SU-DHL-6 (cell line): ENCODE data around the gene PIPOX.
"Not testable (repeated sequence)": the region's sequence is repeated elsewhere in the genome, so short reads cannot be mapped to it uniquely, and the experiment has no call there.

Experiments
- H2AFZ ChIP-seq: fragments of 200-600 bp; sonication (generic); 2 replicates; pipeline ENCODE4 v1.6.1; 2014; ENCODE audit warnings: low read depth, mild to moderate bottlenecking, moderate library complexity, mixed read lengths, antibody characterized with exemption, low read length; ENCODE audit not compliant: severe bottlenecking
- H3F3A ChIP-seq: fragments of 200-600 bp; shearing (Covaris generic); 2 replicates; pipeline ENCODE4 v1.6.0; 2016; ENCODE audit warnings: antibody characterized with exemption, mild to moderate bottlenecking; ENCODE audit not compliant: insufficient read depth
- H3K27ac ChIP-seq: fragments of 200-600 bp; sonication (generic); 2 replicates; pipeline ENCODE4 v1.5.1; 2016; ENCODE audit warnings: low read depth, mild to moderate bottlenecking, low read length, moderate library complexity, mixed read lengths
- H3K27me3 ChIP-seq: fragments of 200-600 bp; sonication (generic), shearing (Covaris generic); 2 replicates; pipeline ENCODE4 v1.6.0; 2014; ENCODE audit warnings: mild to moderate bottlenecking, low read length
- H3K36me3 ChIP-seq: fragments of 200-600 bp; sonication (generic); 2 replicates; pipeline ENCODE4 v1.6.1; 2014; ENCODE audit warnings: mild to moderate bottlenecking, low read length, mixed read lengths
- H3K4me2 ChIP-seq: fragments of 300-600, 200-600 bp; shearing (Covaris generic), sonication (generic); 2 replicates; pipeline ENCODE4 v1.6.0; 2014; ENCODE audit warnings: low read length, low read depth, mild to moderate bottlenecking; ENCODE audit not compliant: poor library complexity, severe bottlenecking
- H3K4me3 ChIP-seq: fragments of 200-600 bp; sonication (generic); 2 replicates; pipeline ENCODE4 v1.5.1; 2014; ENCODE audit warnings: antibody characterized with exemption, low read length, mild to moderate bottlenecking, mixed read lengths; ENCODE audit not compliant: insufficient read depth, poor library complexity, severe bottlenecking
- H3K79me2 ChIP-seq: fragments of 200-600 bp; sonication (generic); 2 replicates; pipeline ENCODE4 v1.6.1; 2014; ENCODE audit warnings: mild to moderate bottlenecking, low read length, moderate library complexity; ENCODE audit not compliant: insufficient read depth
- H3K9ac ChIP-seq: fragments of 200-600 bp; sonication (generic); 2 replicates; pipeline ENCODE4 v1.7.0; 2014; ENCODE audit warnings: mild to moderate bottlenecking, low read length
- H3K9me2 ChIP-seq: fragments of 200-600 bp; sonication (generic); replicated peaks from 2 replicates; pipeline ENCODE4 v1.6.1; 2014; ENCODE audit warnings: low read length; ENCODE audit not compliant: insufficient read depth
- H3K9me3 ChIP-seq: fragments of 200-600 bp; sonication (generic); 2 replicates; pipeline ENCODE4 v1.6.1; 2014; ENCODE audit warnings: low read length, mixed read lengths; ENCODE audit not compliant: insufficient read depth
- H4K20me1 ChIP-seq: fragments of 200-600 bp; sonication (generic); 2 replicates; pipeline ENCODE4 v1.6.1; 2014; ENCODE audit warnings: low read depth, mild to moderate bottlenecking, antibody characterized with exemption, low read length, moderate library complexity, mixed read lengths
- CTCF ChIP-seq: fragments of 200-600 bp; sonication (generic); IDR thresholded peaks from one replicate; pipeline ENCODE4 v1.5.1; 2017; ENCODE audit warnings: antibody characterized with exemption, mild to moderate bottlenecking, low read length, moderate library complexity; ENCODE audit not compliant: insufficient read depth, poor library complexity, severe bottlenecking
- EZH2phosphoT487 ChIP-seq: fragments of 200-600 bp; sonication (generic), shearing (Covaris generic); conservative IDR thresholded peaks from 2 replicates; pipeline ENCODE4 v1.6.1; 2018; ENCODE audit warnings: mild to moderate bottlenecking, antibody characterized with exemption, low read length, moderate library complexity, mixed read lengths

Gene PIPOX

DNA sequence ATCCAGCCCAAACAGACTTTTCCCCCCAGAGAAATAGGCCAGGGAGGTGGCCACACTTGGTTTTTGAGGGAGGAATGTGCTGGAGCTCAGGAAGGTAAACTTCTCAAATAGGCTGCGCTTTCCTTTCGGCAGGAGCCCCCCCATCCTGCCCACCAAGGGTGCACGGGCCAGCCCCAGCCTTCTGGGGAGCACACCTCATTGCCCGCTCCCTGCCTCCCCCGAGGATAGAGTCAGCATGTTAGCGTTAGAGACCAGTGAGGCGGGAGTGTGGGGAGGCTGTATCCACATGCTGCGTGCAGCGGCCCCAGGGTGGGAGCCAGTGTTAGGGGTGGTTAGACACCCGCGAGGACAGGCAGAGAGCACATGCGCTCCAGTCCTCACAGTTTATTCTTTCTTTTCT lies 42.3 kb downstream of the PIPOX start:
- Histone ChIP-seq H3K27me3 (no peaks in the 10 kb centered on the region), H3K27ac (no peak overlapping the region), H3K9me2 (no peaks in the 10 kb centered on the region), H3K36me3 (no peaks in the 10 kb centered on the region), H3K4me2 (no peak overlapping the region), H3K79me2 (no peaks in the 10 kb centered on the region), H4K20me1 (no peaks in the 10 kb centered on the region), H3K4me3 (no peak overlapping the region), H3K9ac (no peak overlapping the region), H3K9me3 (no peaks in the 10 kb centered on the region), H2AFZ (no peak overlapping the region), H3F3A (no peaks in the 10 kb centered on the region)
- TF ChIP-seq EZH2phosphoT487 (no peak), CTCF (no peak)

GRCh38 chr17:29086628-29087332 lies 43.8 kb downstream of the PIPOX start:
- Histone ChIP-seq H4K20me1 (no peaks in the 10 kb centered on the region), H3K79me2 (no peaks in the 10 kb centered on the region), H3K9me3 (no peaks in the 10 kb centered on the region), H3K27ac (no peak overlapping the region), H3K27me3 (no peaks in the 10 kb centered on the region), H3K4me2 (no peak overlapping the region), H2AFZ (no peak overlapping the region), H3K36me3 (no peaks in the 10 kb centered on the region), H3K9me2 (no peaks in the 10 kb centered on the region), H3K4me3 (no peak overlapping the region), H3F3A (no peaks in the 10 kb centered on the region), H3K9ac (no peak overlapping the region)
- TF ChIP-seq CTCF (no peak), EZH2phosphoT487 (no peak)

GRCh38 chr17:29088782-29089181 lies 45.8 kb downstream of the PIPOX start:
- not testable (repeated sequence) for H3F3A ChIP-seq, H3K9ac ChIP-seq, H4K20me1 ChIP-seq, H3K36me3 ChIP-seq, H3K9me2 ChIP-seq, H2AFZ ChIP-seq, H3K9me3 ChIP-seq, H3K4me3 ChIP-seq, H3K27me3 ChIP-seq, H3K4me2 ChIP-seq, H3K79me2 ChIP-seq, H3K27ac ChIP-seq

- Histone ChIP-seq H3K79me2 (no peaks in the 10 kb centered on the region), H2AFZ (no peak overlapping the region), H3K9me2 (no peaks in the 10 kb centered on the region), H3K27me3 (no peaks in the 10 kb centered on the region), H3F3A (no peaks in the 10 kb centered on the region), H3K36me3 (no peaks in the 10 kb centered on the region), H3K4me3 (no peak overlapping the region), H3K27ac (no peak overlapping the region), H3K9me3 (no peaks in the 10 kb centered on the region), H4K20me1 (no peaks in the 10 kb centered on the region), H3K9ac (no peak overlapping the region), H3K4me2 (no peak overlapping the region)
- TF ChIP-seq CTCF (no peak), EZH2phosphoT487 (no peak)
These were observed 46.7 kb downstream of the PIPOX start for GRCh38 chr17:29089601-29090044.
